Measurements from ENCODE around the gene DICER1.
"Not testable (repeated sequence)": the region's sequence is repeated elsewhere in the genome, so short reads cannot be mapped to it uniquely, and the experiment has no call there.

DNA sequence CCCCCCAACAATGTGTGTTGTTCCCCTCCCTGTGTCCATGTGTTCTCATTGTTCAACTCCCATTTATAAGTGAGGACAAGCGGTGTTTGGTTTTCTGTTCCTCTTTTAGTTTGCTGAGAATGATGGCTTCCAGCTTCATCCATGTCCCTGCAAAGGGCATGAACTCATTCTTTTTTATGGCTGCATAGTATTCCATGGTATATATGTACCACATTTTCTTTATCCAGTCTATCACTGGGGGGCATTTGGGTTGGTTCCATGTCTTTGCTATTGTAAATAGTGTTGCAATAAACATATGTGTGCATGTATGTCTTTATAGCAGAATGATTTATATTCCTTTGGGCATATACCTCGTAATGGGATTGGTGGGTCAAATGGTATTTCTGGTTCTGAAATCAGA is 44.4 kb upstream of the DICER1 start:
- TF ChIP-seq, protein P1, sequence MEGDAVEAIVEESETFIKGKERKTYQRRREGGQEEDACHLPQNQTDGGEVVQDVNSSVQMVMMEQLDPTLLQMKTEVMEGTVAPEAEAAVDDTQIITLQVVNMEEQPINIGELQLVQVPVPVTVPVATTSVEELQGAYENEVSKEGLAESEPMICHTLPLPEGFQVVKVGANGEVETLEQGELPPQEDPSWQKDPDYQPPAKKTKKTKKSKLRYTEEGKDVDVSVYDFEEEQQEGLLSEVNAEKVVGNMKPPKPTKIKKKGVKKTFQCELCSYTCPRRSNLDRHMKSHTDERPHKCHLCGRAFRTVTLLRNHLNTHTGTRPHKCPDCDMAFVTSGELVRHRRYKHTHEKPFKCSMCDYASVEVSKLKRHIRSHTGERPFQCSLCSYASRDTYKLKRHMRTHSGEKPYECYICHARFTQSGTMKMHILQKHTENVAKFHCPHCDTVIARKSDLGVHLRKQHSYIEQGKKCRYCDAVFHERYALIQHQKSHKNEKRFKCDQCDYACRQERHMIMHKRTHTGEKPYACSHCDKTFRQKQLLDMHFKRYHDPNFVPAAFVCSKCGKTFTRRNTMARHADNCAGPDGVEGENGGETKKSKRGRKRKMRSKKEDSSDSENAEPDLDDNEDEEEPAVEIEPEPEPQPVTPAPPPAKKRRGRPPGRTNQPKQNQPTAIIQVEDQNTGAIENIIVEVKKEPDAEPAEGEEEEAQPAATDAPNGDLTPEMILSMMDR (IDR thresholded peaks at IDR 0.05): not testable (repeated sequence)
- not testable (repeated sequence) for TF ChIP-seq POLR2AphosphoS5 (IDR thresholded peaks at IDR 0.05)
